Keratinocyte (primary cell): ENCODE data around the gene HCN2. TPM values are rescaled to one million over a fixed set of nuclear protein-coding genes. Genes with fewer than 3 reads are reported as not detected.

Source experiments
- DNase-seq: peaks from one replicate; pipeline ENCODE4 v3.0.0-alpha.2; 2011; ENCODE audit warnings: low read depth, missing footprints, low spot score
- FAIRE-seq: peaks from 2 replicates; lab custom pipeline; 2011; peaks lifted over from hg19 to GRCh38; lab: Jason Lieb, UNC
- H2AFZ ChIP-seq: 2 replicates; pipeline ENCODE4 v1.6.0; 2012; ENCODE audit warnings: low read length, control low read depth, inconsistent platforms; ENCODE audit not compliant: control insufficient read depth
- H3K27ac ChIP-seq: 2 replicates; pipeline ENCODE4 v1.5.1; 2011; ENCODE audit warnings: low read length; ENCODE audit not compliant: control insufficient read depth, insufficient read depth
- H3K27me3 ChIP-seq: 3 replicates; pipeline ENCODE4 v1.6.0; 2011; ENCODE audit warnings: low read length; ENCODE audit not compliant: control insufficient read depth, insufficient read depth; ENCODE audit errors: extremely low read depth
- H3K36me3 ChIP-seq, 2 experiments: 2 replicates in 1 of 2; 3 replicates in 1 of 2; pipeline ENCODE4 v1.5.1; 2011; ENCODE audit warnings: low read length in 2 of 2, mild to moderate bottlenecking in 1 of 2; ENCODE audit not compliant: control insufficient read depth in 2 of 2, insufficient read depth in 2 of 2; ENCODE audit errors: extremely low read depth in 1 of 2
- H3K4me1 ChIP-seq: 3 replicates; pipeline ENCODE4 v1.5.1; 2011; ENCODE audit warnings: low read length; ENCODE audit not compliant: control insufficient read depth, insufficient read depth; ENCODE audit errors: extremely low read depth
- H3K4me2 ChIP-seq: 3 replicates; pipeline ENCODE4 v1.6.0; 2011; ENCODE audit warnings: low read depth, low read length; ENCODE audit not compliant: control insufficient read depth, insufficient read depth; ENCODE audit errors: extremely low read depth
- H3K4me3 ChIP-seq, 3 experiments: fragments of 200-600 bp in 1 of 3; sonication (generic) in 1 of 3; 2 replicates in 2 of 3; 3 replicates in 1 of 3; pipeline ENCODE4 v1.5.1; 2011 to 2016; ENCODE audit warnings: low read length in 3 of 3, mild to moderate bottlenecking in 3 of 3, control low read depth in 2 of 3, inconsistent platforms in 1 of 3, low read depth in 1 of 3, mixed read lengths in 1 of 3, mixed run types in 1 of 3, moderate library complexity in 1 of 3; ENCODE audit not compliant: control insufficient read depth in 2 of 3, insufficient read depth in 2 of 3; ENCODE audit errors: extremely low read depth in 1 of 3
- H3K79me2 ChIP-seq: 2 replicates; pipeline ENCODE4 v1.6.0; 2012; ENCODE audit warnings: low read length; ENCODE audit not compliant: control insufficient read depth, insufficient read depth
- H3K9ac ChIP-seq: 3 replicates; pipeline ENCODE4 v1.6.0; 2011; ENCODE audit warnings: low read length; ENCODE audit not compliant: control insufficient read depth, insufficient read depth; ENCODE audit errors: extremely low read depth
- H3K9me1 ChIP-seq: 3 replicates; pipeline ENCODE4 v1.6.0; 2011; ENCODE audit warnings: low read length; ENCODE audit not compliant: control insufficient read depth, insufficient read depth; ENCODE audit errors: extremely low read depth
- H3K9me3 ChIP-seq: 2 replicates; pipeline ENCODE4 v1.5.1; 2012; ENCODE audit warnings: low read depth, low read length; ENCODE audit not compliant: control insufficient read depth
- H4K20me1 ChIP-seq: 3 replicates; pipeline ENCODE4 v1.6.0; 2011; ENCODE audit warnings: low read length; ENCODE audit not compliant: control insufficient read depth, insufficient read depth; ENCODE audit errors: extremely low read depth
- CTCF ChIP-seq, 3 experiments: IDR thresholded peaks in 1 of 3; conservative IDR thresholded peaks in 1 of 3; optimal IDR thresholded peaks in 1 of 3; 2 replicates in 2 of 3; 3 replicates in 1 of 3; pipeline versions ENCODE3 to v1.5.1; 2011; ENCODE audit warnings: low read length in 3 of 3, mild to moderate bottlenecking in 3 of 3, moderate library complexity in 2 of 3, control low read depth in 1 of 3, inconsistent platforms in 1 of 3; ENCODE audit not compliant: insufficient read depth in 2 of 3; ENCODE audit errors: extremely low read depth in 1 of 3
- EZH2 ChIP-seq: IDR thresholded peaks from one replicate; pipeline ENCODE4 v1.6.1; 2012; ENCODE audit warnings: inconsistent platforms, mild to moderate bottlenecking, low read length, moderate library complexity
- dilution Hi-C: fragments of 300-500 bp; cut with MboI; formaldehyde crosslinking; loops from one replicate; pipeline ENCODE4 v1.7.0; 2020; ENCODE audit warnings: low sequenced_read_pairs; ENCODE audit not compliant: extremely low pct_ligation_motif_present
- polyA plus RNA-seq, 5 experiments: library from polyadenylated mRNA; depleted of rRNA in 3 of 5; stranded (reverse) in 3 of 5; stranded (forward) in 1 of 5; unstranded in 1 of 5; fragments of >200 nt; gene quantifications; 1 replicate in 1 of 5; 2 replicates in 3 of 5; 3 replicates in 1 of 5; pipeline versions ENCODE4 v1.2.1 to v1.2.3, GENCODE V29; 2011 to 2012; ENCODE audit warnings: missing spikeins in 2 of 5, low read depth in 1 of 5, low replicate concordance in 1 of 5

HCN2 gene
- polyA plus RNA-seq, 1 donor (not counting 4 experiments of a cell fraction or from before 2014, with no cell fraction given) = 0.13 TPM

GRCh38 chr19:651114-651818, 61.6 kb downstream of the HCN2 start:
- Histone ChIP-seq H3K79me2 (peaks cover 63% of the 10 kb centered on the region), H3K9me1 (no peaks in the 10 kb centered on the region), H3K9me3 (no peaks in the 10 kb centered on the region), H4K20me1 (peaks cover 35% of the 10 kb centered on the region), H3K27ac (no peak overlapping the region), H3K27me3 (no peaks in the 10 kb centered on the region), H3K4me1 (no peaks in the 10 kb centered on the region), H2AFZ (no peak overlapping the region), H3K9ac (no peak overlapping the region), H3K4me3 (no peak overlapping the region), H3K4me2 (no peak overlapping the region), H3K36me3 (peaks cover 28 to 41% of the 10 kb centered on the region in 2 experiments)
- DNase-seq (no peak), FAIRE-seq (no peak)
- dilution Hi-C loops = no loop called here
- TF ChIP-seq CTCF (optimal IDR thresholded peaks at IDR 0.05 in 1 of 3, IDR thresholded peaks at IDR 0.05 in 1 of 3, conservative IDR thresholded peaks at IDR 0.05 in 1 of 3; ENCODE audit: extremely low read depth in 1 of 3, insufficient read depth in 2 of 3, low read length in 3 of 3) (no peak), EZH2 (no peak)

- H4K20me1 ChIP-seq = peaks cover 38% of the 10 kb centered on the region
- H3K36me3 ChIP-seq = peaks cover 24 to 38% of the 10 kb centered on the region in 2 experiments
Observed at GRCh38 chr19:651991-652390, 62.3 kb downstream of the HCN2 start.

More at GRCh38 chr19:651991-652390, 62.3 kb downstream of the HCN2 start:
- FAIRE-seq (no peak), DNase-seq (no peak)
- H3K9ac ChIP-seq = no peak overlapping the region
- no peaks in the 10 kb centered on the region for H3K27me3 ChIP-seq
- no peaks in the 10 kb centered on the region for H3K4me1 ChIP-seq
- H3K27ac ChIP-seq = no peak overlapping the region
- no peak overlapping the region for H3K4me2 ChIP-seq
- dilution Hi-C loops = no loop called here
- H3K9me3 ChIP-seq = no peaks in the 10 kb centered on the region
- TF ChIP-seq CTCF (optimal IDR thresholded peaks at IDR 0.05 in 1 of 3, IDR thresholded peaks at IDR 0.05 in 1 of 3, conservative IDR thresholded peaks at IDR 0.05 in 1 of 3; ENCODE audit: extremely low read depth in 1 of 3, insufficient read depth in 2 of 3, low read length in 3 of 3) (no peak), EZH2 (no peak)
- no peak overlapping the region for H3K4me3 ChIP-seq
- no peak overlapping the region for H2AFZ ChIP-seq
- no peaks in the 10 kb centered on the region for H3K9me1 ChIP-seq
- H3K79me2 ChIP-seq = peaks cover 70% of the 10 kb centered on the region
